ENCODE data around the gene EHMT1.

GRCh38 chr9:137836151-137836830 is 217.5 kb downstream of the EHMT1 start:
- TF ChIP-seq CTCF (IDR thresholded peaks at IDR 0.05; ENCODE audit: insufficient read depth, low read length) (no peak), GABPA (IDR thresholded peaks at IDR 0.05; ENCODE audit: low read depth) (no peak), REST (IDR thresholded peaks at IDR 0.05; ENCODE audit: insufficient replicate concordance, low read depth) (no peak), POLR2AphosphoS5 (IDR thresholded peaks at IDR 0.05; ENCODE audit: low read depth) (no peak), SPI1 (IDR thresholded peaks at IDR 0.05; ENCODE audit: borderline replicate concordance, low read depth) (no peak)
